Stimulated activated CD8-positive, alpha-beta memory T cell treated with anti-CD3 and anti-CD28 coated beads, Interleukin-15, amount 100 ng/mL, for 24 hours (primary cell): ENCODE data around the gene TNFRSF6B.

Experiments
- DNase-seq: peaks from one replicate; pipeline ENCODE4 v3.0.0-alpha.2; 2020; ENCODE audit warnings: low read depth

Gene TNFRSF6B

DNA sequence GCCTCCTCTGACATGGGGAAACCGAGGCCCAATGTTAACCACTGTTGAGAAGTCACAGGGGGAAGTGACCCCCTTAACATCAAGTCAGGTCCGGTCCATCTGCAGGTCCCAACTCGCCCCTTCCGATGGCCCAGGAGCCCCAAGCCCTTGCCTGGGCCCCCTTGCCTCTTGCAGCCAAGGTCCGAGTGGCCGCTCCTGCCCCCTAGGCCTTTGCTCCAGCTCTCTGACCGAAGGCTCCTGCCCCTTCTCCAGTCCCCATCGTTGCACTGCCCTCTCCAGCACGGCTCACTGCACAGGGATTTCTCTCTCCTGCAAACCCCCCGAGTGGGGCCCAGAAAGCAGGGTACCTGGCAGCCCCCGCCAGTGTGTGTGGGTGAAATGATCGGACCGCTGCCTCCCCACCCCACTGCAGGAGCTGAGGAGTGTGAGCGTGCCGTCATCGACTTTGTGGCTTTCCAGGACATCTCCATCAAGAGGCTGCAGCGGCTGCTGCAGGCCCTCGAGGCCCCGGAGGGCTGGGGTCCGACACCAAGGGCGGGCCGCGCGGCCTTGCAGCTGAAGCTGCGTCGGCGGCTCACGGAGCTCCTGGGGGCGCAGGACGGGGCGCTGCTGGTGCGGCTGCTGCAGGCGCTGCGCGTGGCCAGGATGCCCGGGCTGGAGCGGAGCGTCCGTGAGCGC is 1.6 kb downstream of the TNFRSF6B start:
- DNase-seq = no peak

DNA sequence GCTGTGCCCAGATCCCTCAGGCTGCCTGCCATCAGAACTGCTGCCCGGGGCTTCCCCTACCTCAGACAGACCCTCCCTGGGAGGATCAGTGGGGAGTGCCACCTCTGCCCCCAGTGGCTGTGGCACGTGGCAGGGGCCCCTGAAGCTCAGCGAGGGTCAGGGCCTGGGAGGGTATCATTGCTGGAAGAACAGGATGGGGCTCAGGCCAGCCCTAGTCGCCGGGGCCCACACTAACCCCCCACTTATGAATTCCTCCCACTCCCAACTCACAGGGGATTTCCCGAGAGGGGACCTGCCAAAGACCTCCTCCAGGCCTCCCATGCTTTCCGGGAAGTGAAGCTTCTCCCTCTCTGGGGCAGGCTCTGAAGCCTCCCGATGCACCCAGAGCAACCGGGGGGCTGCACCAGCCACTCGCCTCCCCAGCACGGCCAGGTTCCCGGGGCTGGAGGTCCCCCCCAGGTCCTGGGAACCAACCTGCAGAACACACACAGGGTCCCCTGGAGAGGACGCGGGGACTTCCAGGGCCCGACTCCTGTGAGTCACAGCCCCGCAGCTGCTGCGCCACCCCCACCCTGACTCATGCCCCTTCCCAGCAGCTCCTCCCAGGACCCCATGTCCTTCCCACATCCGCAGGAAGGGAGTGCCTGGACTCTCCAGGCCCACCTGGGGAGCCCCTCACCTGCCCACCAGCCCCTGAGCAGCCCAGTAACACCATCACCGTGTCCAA is 2.5 kb downstream of the TNFRSF6B start:
- no peak for DNase-seq

DNA sequence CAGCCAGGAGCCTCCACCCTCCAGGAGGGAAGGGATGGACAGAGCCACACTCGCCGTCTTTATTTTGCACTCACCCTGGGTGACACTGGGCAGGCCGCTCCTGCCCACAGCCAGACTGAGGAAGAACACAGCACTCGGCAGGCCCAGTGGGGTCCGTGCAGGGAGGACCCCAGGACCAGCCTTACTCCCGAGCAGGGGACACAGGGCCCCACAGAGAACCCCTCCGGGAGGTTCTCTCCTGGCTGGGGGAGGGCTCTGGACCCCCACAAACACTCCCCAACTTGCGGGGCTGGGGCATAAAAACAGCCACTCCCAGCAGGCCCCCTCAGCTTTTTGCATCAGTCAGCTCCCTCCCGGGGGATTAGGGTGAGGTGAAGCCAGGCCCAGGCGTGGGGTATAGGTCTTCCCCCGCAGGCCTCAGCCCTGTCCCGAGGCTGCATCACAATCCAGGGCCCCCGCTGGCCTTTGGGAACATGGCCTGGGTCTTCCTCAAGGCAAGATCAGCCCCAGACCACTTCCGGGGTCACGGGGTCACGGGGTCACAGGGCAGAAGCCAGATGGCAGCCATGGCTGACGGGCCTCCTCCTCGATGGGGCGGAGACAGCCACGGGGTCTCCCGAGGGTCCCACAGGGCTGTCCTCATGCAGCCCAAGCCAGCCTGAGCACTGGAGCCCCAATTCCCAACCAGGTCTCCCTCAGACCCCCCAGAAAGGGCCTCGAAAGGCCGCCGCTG is 3.2 kb downstream of the TNFRSF6B start:
- DNase-seq = no peak

DNA sequence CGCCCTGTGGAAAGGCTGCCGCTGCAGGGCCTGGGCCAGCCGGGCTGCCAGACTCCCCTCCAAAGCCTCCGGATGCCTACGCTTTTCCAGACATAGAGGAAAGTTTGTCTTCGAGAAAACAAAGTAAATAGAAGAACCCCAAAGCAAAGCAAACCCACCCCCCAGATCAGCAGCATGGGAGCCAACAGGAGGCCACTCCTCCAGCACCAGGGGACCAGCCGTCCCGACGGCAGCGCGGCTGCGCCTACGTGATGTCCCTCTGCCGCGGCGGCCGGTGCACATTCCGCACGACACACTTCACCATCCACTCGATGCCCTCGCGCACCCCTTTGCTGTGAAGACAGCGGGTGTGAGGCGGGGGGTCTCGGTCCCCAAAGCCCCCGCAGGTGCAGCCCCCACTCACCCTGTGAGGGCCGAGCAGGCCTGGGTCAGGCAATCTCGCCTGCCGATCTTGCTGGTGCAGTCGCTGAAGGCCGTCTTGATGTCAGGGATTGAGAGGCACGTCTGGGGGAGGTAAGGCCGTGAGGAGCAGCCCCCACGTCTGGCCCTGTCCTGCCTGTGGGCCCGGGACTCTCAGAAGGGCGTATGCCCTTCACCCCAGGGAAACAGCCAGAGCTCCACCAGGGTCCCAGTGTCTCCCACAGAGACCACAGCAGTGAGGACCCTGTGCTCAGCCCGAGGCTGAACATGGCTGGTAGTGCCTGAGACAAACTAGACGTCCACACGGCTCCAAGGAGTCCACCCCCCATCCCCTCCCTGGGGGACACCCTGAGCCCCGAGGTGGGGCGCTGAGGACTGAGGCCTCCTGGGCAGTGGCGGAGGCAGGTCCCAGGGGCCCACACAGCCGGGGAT is 4.0 kb downstream of the TNFRSF6B start:
- DNase-seq = no peak

DNA sequence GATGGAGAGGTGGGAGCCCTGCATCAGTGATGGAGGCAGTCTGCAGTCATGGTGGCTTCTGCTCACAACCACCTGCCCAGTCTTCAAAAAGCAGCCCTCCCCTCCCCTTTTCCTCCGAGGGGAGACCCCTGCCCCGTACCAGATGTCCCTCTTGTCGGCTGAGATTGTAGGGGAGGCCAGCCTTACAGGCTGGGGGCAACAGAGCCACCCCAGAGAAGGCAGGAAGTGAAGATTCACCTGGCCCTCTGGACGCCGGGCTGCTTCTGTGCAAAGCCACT is 4.5 kb downstream of the TNFRSF6B start:
- DNase-seq = no peak

DNA sequence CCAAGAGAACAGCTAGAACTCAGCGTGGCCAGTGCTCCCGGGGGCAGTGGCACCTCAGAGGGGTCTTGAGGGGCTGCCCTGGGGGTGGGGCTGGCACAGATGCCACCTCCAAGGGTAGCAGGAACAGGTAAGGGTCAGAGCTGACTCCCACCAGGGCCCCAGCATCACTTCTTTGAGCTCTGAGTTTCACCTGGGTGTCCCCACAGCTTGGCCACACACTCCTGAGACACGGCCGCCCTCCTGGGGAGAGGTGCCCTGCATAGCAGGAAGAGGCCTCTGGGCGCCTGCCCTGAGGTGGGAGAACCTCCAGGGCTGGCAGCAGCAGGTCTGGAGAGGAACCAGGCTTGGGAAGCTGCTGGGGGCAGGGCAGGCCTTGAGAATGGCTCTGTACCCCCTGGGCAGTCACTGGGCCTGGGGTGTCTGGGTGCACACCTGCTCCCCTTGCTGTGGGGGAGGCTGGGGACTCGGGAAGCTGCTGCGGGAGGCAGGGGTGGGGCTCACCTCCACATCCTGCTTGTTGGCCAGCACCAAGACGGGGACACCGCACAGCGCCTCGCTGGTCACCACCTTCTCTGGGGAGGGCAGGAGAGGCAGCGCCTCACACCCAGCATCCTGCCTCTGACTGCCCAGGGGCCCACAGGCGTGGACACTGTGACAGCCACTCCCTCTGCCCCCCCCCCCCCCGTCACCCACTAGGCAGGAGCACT is 5.0 kb downstream of the TNFRSF6B start:
- DNase-seq = no peak

DNA sequence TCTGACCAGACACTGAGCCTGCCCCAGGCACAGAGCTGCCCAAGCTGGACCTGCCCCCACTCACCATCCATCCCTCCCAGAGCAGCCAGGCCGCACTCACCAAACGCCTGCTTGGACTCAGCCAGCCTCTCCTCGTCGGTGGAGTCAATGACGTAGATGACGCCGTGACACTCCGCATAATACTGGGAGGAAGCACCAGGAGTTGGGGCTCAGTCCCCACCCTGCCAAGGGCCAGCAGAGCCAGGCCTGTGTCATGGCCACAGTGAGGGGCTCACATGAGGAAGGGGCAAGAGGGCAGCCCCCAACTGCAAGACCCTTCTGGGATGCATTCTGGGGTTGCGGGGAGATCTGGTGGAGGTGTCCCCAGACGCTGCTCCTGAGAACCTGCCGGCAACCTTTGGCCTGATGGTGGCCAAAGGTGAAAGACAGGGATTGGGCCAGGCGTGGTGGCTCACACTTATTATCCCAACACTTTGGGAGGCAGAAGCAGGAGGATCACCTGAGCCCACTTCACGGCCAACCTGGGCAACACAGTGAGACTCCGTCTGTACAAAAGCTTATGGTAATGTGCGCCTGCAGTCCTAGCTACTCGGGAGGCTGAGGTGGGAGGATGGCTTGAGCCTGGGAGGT is 5.7 kb downstream of the TNFRSF6B start:
- DNase-seq = no peak

DNA sequence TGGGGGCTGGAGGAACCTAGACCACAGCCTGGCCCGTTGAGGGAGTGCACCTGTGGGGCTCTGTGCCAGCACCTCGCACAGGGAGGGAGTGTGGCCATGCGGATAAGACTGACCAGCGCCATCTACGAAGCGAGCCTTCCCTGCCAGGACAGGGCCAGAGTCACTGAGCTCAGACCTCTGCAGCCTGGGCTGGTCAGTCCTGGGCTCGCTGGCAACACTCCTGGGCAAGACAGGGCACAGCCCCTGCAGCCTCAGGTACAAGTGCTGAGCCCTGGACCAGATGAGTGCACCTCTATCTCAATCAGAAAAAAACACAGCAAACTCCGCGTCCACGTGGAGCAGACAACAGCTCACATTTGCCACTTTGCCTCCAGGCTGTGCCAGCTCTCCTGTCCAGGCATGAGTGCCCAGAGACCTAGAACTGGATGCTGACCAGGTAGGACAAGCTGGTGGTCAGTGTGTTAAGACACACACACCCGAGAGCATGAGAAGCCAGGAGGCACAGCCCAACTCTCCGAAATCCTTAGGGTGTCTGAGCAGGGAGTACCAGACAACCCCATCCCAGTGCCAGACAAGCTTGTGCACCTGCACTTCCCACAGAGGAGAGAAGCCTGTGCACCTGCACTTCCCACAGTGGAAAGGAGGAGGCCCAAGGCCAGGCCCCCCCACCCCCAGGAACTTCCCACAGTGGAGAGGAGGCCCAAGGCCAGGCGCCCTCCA is 6.5 kb downstream of the TNFRSF6B start:
- DNase-seq = no peak

DNA sequence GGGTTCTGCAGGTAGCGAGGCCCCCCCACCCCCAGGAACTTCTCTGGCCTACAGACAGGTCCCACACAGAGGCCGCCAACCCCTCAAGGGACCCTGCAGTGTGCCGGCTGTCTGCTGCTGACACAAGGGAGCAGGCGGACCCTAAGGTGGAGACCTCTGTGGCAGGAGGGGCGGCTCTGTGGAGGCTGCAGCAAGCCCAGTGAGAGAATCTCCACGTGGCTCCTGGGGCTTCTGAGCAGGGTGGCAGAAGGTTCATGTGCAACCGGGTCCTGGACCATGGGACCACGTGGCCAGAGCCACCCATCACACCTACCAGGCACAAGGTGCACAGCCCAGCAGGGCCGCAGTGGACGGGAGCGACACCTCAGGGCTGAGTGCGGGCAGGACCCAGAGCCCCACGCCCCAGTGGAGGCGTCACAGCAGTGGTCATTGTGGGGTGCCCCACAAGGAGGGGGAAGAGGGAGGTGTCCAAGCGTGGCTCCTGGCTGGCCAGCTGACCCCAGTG is 7.1 kb downstream of the TNFRSF6B start:
- no peak for DNase-seq

DNA sequence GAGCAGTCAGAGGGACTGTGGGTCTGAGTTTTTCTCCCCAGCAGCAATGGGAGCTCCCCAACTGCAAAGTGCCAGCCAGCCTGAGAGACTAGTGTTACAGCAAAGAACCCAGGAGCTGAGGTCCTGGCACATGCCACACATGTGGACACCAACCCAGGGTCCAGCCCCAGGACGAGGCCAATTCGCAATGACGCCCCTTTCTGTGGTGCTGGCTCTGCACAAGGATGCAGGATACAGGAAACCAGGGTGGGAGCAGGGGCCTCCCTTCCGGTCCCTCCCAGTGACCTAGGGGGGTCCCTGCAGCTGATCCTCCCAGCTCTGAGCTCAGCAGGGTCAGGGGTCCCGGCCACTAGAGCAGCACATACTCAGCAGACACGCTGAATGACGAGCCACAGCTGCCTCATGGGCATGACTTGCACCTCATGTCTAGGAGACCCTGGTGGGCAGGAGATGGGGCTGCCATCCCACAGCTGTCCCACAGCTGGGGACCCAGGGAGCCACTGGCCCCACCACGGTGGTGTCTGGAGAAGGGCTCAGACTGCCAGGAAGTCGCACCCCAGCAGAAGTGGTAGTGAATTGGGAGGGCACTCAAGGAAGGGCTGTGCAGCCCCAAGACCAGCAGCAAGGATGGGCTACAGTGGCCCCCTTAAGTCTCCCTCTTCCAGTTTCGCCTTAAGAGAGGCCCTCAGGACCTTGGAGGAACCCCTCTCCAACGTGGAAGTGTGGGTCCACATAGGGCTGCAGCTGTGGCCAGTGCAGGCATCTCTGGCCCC is 7.7 kb downstream of the TNFRSF6B start:
- no peak for DNase-seq

DNA sequence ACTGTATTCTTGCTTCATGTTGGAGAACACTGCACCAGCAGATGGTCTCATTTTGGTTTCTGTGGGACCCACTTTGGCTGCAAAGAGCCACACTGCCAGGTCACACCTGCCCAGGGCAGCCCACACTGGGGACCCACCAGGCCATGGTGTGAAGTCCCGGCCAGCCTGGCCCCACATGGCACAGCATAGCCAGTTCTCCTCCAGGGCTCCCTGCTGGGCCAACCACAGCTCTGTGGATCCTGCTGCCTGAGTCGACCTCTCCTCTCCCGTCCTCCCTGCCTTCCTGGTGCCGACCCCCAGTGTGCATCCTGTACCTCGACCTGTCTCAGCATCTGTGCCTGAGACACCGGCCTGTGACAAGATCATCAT is 8.3 kb downstream of the TNFRSF6B start:
- DNase-seq = no peak

DNA sequence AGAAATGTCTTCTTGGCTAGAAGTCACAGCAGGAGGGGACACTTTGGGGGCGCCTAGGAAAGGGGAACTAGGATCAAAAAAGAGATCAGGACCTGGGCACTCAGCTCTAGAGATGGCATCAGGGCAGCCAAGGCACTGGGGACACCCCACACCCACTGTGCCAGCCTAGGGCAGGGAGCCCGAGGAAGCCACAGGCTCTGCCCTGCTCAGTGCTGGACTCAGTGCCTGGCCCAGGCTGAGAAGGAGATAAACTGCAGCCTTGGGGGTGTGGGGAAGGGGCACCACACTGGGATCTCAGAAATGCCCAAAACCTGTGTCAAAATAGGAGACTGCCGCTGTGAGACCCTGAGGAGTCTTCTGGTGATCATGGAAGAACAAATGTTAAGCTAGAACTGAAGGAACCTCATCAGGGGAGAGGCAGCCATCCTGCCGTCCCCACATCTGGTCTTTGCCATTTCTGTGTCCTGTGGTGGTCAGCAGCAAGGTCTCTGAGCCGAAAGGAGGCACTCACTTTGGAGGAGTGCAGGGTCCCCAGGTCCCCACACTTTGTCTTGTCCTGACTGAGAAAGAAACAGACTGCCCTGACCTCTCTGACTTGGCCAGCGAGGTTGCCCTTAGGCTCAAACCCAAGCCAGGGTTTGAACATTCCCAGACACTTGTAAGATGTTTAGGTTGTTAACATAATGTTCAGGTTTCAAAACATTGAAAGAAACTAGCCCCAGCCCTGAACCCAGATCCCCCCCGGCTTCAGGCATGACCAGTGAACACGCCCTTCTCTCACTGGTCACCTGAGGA is 9.0 kb downstream of the TNFRSF6B start:
- no peak for DNase-seq

DNA sequence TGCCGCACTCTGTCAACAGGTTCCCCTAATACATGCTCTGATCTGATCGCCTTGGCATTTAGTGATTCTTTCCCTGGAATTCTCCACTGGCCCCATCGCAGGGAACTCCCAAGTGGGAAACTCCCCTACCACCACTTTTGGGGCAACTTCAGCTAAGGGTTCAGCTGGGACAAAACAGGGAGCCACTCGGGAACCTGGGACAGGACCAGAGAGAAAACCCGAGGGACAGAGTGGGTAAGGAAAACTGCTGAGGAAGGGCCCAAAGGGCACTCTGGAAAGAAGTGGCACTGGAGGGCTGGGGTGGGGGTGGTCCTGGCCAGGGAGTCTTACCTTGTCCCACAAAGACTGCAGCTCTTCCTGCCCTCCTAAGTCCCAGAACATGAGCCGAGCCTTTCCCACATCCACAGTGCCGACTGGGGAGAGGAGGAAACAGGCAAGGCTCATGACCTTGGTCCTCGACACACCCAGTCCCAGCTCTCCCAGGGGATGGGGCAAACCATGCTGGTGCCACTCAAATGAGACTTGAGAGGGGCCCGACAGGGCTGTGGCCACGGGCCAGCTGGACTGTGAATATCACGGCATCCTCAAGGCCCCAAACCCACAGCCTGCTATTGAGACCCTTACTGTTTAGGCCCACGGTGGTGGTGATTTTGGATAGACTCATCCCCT is 9.7 kb downstream of the TNFRSF6B start:
- DNase-seq = no peak

DNA sequence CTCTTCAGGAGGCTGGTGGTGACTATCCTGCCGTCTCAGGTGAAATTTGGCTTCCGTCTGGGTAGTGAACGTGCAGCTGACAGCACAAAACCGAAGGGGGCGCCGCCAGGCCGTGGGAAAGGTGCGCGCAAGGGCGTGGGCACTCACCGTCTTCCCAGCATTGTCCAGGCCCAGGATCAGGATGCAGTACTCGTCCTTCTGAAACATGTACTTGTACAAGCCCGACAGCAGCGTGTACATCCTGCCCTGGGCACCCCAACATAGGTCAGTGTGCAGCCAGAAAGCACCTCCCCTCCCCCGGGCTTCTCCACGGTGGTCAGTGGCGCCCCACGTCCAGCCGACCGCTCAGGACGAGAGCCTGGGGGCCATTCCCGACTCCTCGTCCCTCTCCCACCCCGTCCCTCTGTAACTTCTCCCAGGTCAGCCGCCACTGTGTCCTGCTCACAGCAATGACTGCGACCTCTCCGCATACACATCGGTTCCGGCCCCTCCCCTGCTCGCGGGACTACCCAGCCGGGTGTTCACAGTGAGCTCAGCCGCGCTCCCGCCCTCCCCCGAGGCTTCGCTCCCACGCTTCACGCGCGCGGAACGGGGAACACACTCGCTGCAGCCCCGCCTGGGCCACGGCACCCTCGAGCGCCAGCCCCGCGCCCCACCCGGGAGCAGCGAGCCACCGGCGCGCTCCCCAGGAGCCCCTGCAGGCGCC is 10.6 kb downstream of the TNFRSF6B start:
- DNase-seq = no peak

DNA sequence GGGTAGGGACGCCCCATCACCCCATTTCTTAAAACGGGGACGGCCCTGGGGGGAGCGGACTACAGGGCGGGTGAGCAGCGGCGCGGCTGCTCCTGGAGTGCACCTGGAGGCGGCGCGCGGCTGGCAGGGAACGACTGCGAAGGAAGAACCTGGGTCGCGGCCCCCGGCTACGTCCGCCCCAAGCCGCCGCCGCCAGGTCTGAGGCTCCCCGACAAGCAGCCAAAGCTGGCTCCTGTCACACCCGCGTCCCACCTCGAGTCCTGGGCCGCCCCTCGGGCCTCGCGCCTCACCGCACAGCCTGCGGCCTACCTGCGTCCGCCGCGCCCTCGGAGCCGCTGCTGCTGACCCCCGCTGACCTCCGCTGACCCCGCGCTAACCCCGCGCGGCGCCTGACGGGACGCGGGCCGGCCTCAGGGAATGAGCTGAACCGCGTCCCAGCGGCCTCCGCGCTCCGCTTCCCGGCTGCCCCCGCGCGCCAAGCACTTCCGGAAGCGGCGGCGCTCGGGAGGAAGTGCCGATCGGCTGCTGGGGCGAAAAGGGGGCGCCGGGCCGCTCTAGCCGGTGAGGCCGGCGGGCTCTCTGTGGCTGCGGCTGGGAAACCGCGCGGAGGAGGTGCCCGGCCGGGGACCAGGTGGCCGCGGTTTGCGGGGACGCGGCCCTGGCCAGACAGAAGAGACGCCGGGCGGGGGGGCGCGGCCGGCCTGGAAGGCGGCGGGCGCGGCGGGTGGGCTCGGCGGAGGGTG is 11.3 kb downstream of the TNFRSF6B start, which contains the start of the genes ARFRP1 and ZGPAT:
TSS of gene ARFRP1 (minus strand) at position 419 of the 743 bp plus-strand sequence. CDS start 885 bp downstream, outside the sequence.
TSS of gene ZGPAT (plus strand) at position 482 of the 743 bp plus-strand sequence. CDS start 542 bp downstream, outside the sequence.
- peak; percentile 66 for DNase-seq

DNA sequence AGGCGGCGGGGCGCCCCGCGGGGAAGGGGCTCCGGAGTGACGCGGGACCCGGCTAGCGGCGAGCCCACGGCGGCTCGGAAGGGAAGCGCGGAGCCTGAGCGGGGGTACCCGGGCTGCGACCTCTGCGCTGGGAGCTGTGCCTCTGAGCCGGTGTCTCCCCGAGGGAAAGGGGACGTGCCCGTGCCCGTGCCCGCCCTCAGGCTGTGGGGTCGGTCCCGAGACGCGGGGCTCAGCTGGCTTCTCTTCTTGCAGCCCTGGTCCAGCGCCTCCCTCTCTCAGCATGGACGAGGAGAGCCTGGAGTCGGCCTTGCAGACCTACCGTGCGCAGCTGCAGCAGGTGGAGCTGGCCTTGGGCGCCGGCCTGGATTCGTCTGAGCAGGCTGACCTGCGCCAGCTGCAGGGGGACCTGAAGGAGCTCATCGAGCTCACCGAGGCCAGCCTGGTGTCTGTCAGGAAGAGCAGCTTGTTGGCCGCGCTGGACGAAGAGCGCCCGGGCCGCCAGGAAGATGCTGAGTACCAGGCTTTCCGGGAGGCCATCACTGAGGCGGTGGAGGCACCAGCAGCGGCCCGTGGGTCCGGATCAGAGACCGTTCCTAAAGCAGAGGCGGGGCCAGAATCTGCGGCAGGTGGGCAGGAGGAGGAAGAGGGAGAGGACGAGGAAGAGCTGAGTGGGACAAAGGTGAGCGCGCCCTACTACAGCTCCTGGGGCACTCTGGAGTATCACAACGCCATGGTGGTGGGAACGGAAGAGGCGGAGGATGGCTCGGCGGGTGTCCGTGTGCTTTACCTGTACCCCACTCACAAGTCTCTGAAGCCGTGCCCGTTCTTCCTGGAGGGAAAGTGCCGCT is 12.1 kb downstream of the TNFRSF6B start:
- no peak for DNase-seq
